K562 (cell line): ENCODE measurements around the gene ITSN1. TPM values are rescaled to one million over a fixed set of nuclear protein-coding genes. Genes with fewer than 3 reads are reported as not detected.

Experiments
- CEBPB ChIP-seq: fragments of 450-650 bp; IDR thresholded peaks from 2 replicates; pipeline ENCODE4 v1.6.1; 2016; ENCODE audit warnings: missing genetic modification characterization, missing compliant biosample characterization
- DACH1 ChIP-seq: fragments of 450-650 bp; IDR thresholded peaks from 2 replicates; pipeline ENCODE4 v1.6.1; 2018; ENCODE audit not compliant: partially characterized antibody
- ETS2 ChIP-seq: IDR thresholded peaks from 2 replicates; pipeline ENCODE4 v1.6.1; 2016; ENCODE audit warnings: borderline replicate concordance, missing genetic modification characterization, mild to moderate bottlenecking, moderate library complexity, missing compliant biosample characterization; ENCODE audit not compliant: poor library complexity, severe bottlenecking
- FOXM1 ChIP-seq, 2 experiments: fragments of 450-650 bp in 1 of 2; sonication (generic) in 1 of 2; formaldehyde crosslinking in 1 of 2; IDR thresholded peaks; 2 replicates each; pipeline versions ENCODE4 v1.6.1 to v1.9.0; 2017 to 2022; ENCODE audit warnings: low read depth in 2 of 2, mild to moderate bottlenecking in 2 of 2, missing genetic modification reagents in 1 of 2, moderate library complexity in 1 of 2
- GATAD2B ChIP-seq: fragments of 450-650 bp; IDR thresholded peaks from 2 replicates; pipeline ENCODE4 v1.6.1; 2017; ENCODE audit warnings: mild to moderate bottlenecking, borderline replicate concordance
- GTF2E2 ChIP-seq: fragments of 200-800 bp; sonication (Bioruptor generic); IDR thresholded peaks from 2 replicates; pipeline ENCODE4 v1.6.1; 2016; ENCODE audit warnings: missing genetic modification characterization, missing compliant biosample characterization
- MCM7 ChIP-seq, 2 experiments: fragments of 450-650 bp; IDR thresholded peaks; 2 replicates each; pipeline ENCODE4 v1.6.1; 2016 to 2018
- MTA3 ChIP-seq: fragments of 450-650 bp; formaldehyde crosslinking; IDR thresholded peaks from 2 replicates; pipeline ENCODE4 v1.6.1; 2017; ENCODE audit warnings: mild to moderate bottlenecking, borderline replicate concordance
- NELFE ChIP-seq: IDR thresholded peaks from 2 replicates; pipeline ENCODE4 v1.6.1; 2011; ENCODE audit warnings: mild to moderate bottlenecking; ENCODE audit not compliant: insufficient read depth, insufficient read length
- NR1H2 ChIP-seq: sonication (generic); formaldehyde crosslinking; IDR thresholded peaks from 2 replicates; pipeline ENCODE4 v1.4.0; 2020; ENCODE audit warnings: mild to moderate bottlenecking, missing genetic modification reagents
- NUFIP1 ChIP-seq: fragments of 450-650 bp; IDR thresholded peaks from 2 replicates; pipeline ENCODE4 v1.6.1; 2018; ENCODE audit not compliant: partially characterized antibody
- PCBP1 ChIP-seq: fragments of 200-400 bp; formaldehyde crosslinking; IDR thresholded peaks from 2 replicates; pipeline ENCODE4 v1.6.1; 2018; ENCODE audit warnings: mild to moderate bottlenecking, low read depth, low read length; ENCODE audit not compliant: poor library complexity, severe bottlenecking
- RAD51 ChIP-seq: fragments of 450-650 bp; IDR thresholded peaks from 2 replicates; pipeline ENCODE4 v1.7.1; 2016; ENCODE audit warnings: low read depth, mild to moderate bottlenecking, borderline replicate concordance
- STAT5B ChIP-seq: fragments of 250-450 bp; sonication (Bioruptor Pico); IDR thresholded peaks from 2 replicates; pipeline ENCODE4 v1.8.0; 2021; ENCODE audit warnings: mild to moderate bottlenecking, inconsistent platforms
- XRCC3 ChIP-seq: fragments of 450-650 bp; IDR thresholded peaks from 2 replicates; pipeline ENCODE4 v1.6.1; 2017; ENCODE audit warnings: mild to moderate bottlenecking, moderate library complexity
- ZBTB7A ChIP-seq: IDR thresholded peaks from 2 replicates; pipeline ENCODE4 v1.6.1; 2011; ENCODE audit warnings: low read depth, mild to moderate bottlenecking, low read length, moderate library complexity, borderline replicate concordance; ENCODE audit not compliant: control insufficient read depth
- ZC3H4 ChIP-seq: sonication (generic); formaldehyde crosslinking; IDR thresholded peaks from 2 replicates; pipeline ENCODE4 v1.9.0; 2021; ENCODE audit warnings: missing genetic modification reagents, borderline replicate concordance
- ZNF253 ChIP-seq: fragments of 250-450 bp; sonication (Bioruptor Pico); conservative IDR thresholded peaks from 2 replicates; pipeline ENCODE4 v1.6.1; 2021; ENCODE audit warnings: mild to moderate bottlenecking
- ZNF79 ChIP-seq: fragments of 250-450 bp; sonication (Bioruptor Pico); IDR thresholded peaks from 2 replicates; pipeline ENCODE4 v1.4.0; 2020; ENCODE audit warnings: low read depth, mild to moderate bottlenecking, moderate library complexity
- polyA plus RNA-seq, 8 experiments: library from polyadenylated mRNA; depleted of rRNA in 4 of 8; stranded (reverse) in 5 of 8; unstranded in 3 of 8; fragments of >200 nt; fragmentation: Nextera tagmentation in 2 of 8; fragmentation: Illumina TruSeq in 1 of 8; extraction: Ambion mirVana in 2 of 8; extraction: Trizol in 1 of 8; gene quantifications; 2 replicates each; pipeline versions ENCODE4 v1.2.1 to v1.2.3, GENCODE V29; 2011 to 2014; ENCODE audit warnings: inconsistent platforms in 1 of 8, missing spikeins in 1 of 8
- total RNA-seq, 7 experiments: library from RNA; depleted of rRNA in 6 of 7; stranded (reverse); fragments of >200 nt in 6 of 7; fragmentation: Illumina TruSeq in 2 of 7; extraction: Trizol in 2 of 7; gene quantifications; 2 replicates each; pipeline versions ENCODE4 v1.2.1 to v1.2.3, GENCODE V29; 2011 to 2021; ENCODE audit warnings: low replicate concordance in 1 of 7
- TF ChIP-seq, protein P1 (sequence below): fragments of 450-650 bp; IDR thresholded peaks from one replicate; pipeline ENCODE4 v1.6.1; 2018; ENCODE audit warnings: mild to moderate bottlenecking, moderate library complexity; ENCODE audit not compliant: partially characterized antibody
- TF ChIP-seq, protein P2 (sequence below): fragments of 450-650 bp; formaldehyde crosslinking; IDR thresholded peaks from 2 replicates; pipeline ENCODE4 v1.4.0; 2020; ENCODE audit warnings: mild to moderate bottlenecking, moderate library complexity
- TF ChIP-seq, protein P3 (sequence below): fragments of 250-450 bp; sonication (Bioruptor Pico); IDR thresholded peaks from 2 replicates; pipeline ENCODE4 v1.9.0; 2021; ENCODE audit warnings: mild to moderate bottlenecking, inconsistent platforms
- TF ChIP-seq, protein P4 (sequence below): fragments of 250-450 bp; sonication (Bioruptor Pico); IDR thresholded peaks from 2 replicates; pipeline ENCODE4 v1.5.0; 2020; ENCODE audit warnings: mild to moderate bottlenecking

Gene ITSN1
- total and polyA plus RNA-seq, 9 of the 15 experiments (the other 6 are each of a cell fraction or from before 2014, with no cell fraction given), result 1.1 to 12.6 (median 4.8) TPM

DNA sequence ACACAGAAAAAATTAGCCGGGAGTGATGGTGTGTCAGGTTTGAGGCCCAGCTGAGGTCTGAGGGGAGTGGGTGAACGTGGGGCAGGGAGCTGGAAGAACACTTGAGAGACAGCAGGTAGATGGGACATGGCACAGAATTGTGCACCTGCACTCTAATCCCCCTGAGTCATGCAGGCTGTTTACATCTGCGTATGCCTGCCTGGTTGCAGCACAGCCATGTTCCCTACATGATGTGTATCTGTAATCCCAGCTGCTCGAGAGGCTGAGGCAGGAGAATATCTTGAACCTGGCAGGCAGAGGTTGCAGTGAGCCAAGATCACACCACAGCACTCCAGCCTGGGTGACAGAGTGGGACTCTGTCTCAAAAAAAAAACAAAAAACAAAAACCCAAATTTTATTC lies 228.5 kb downstream of the ITSN1 start (continued):
- no peak for TF ChIP-seq MCM7 (IDR thresholded peaks at IDR 0.05)
- TF ChIP-seq NR1H2, result no peak
- TF ChIP-seq, protein P1, sequence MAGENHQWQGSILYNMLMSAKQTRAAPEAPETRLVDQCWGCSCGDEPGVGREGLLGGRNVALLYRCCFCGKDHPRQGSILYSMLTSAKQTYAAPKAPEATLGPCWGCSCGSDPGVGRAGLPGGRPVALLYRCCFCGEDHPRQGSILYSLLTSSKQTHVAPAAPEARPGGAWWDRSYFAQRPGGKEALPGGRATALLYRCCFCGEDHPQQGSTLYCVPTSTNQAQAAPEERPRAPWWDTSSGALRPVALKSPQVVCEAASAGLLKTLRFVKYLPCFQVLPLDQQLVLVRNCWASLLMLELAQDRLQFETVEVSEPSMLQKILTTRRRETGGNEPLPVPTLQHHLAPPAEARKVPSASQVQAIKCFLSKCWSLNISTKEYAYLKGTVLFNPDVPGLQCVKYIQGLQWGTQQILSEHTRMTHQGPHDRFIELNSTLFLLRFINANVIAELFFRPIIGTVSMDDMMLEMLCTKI, result no peak
- 0 out of 2 replicates have a peak, but pooled peaks have one; percentile 21 for TF ChIP-seq CEBPB (tag)
- no peak for TF ChIP-seq ZC3H4 (CRISPR knock-in tag)
- TF ChIP-seq MTA3, result no peak
- no peak for TF ChIP-seq XRCC3
- no peak for TF ChIP-seq ETS2 (tag)
- TF ChIP-seq ZNF253 (CRISPR knock-in tag), result no peak
- no peak for TF ChIP-seq STAT5B (CRISPR knock-in tag)
- no peak for TF ChIP-seq FOXM1 (IDR thresholded peaks at IDR 0.05; ENCODE audit: low read depth)
- no peak for TF ChIP-seq FOXM1 (CRISPR knock-in tag; IDR thresholded peaks at IDR 0.05; ENCODE audit: low read depth)
- no peak for TF ChIP-seq ZNF79 (CRISPR knock-in tag)
- TF ChIP-seq NELFE, result no peak
- no peak for TF ChIP-seq PCBP1
- no peak for TF ChIP-seq NUFIP1
- no peak for TF ChIP-seq ZBTB7A
- TF ChIP-seq, protein P2, sequence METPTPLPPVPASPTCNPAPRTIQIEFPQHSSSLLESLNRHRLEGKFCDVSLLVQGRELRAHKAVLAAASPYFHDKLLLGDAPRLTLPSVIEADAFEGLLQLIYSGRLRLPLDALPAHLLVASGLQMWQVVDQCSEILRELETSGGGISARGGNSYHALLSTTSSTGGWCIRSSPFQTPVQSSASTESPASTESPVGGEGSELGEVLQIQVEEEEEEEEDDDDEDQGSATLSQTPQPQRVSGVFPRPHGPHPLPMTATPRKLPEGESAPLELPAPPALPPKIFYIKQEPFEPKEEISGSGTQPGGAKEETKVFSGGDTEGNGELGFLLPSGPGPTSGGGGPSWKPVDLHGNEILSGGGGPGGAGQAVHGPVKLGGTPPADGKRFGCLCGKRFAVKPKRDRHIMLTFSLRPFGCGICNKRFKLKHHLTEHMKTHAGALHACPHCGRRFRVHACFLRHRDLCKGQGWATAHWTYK (CRISPR knock-in tag), result no peak
- no peak for TF ChIP-seq GTF2E2
- TF ChIP-seq, protein P3, sequence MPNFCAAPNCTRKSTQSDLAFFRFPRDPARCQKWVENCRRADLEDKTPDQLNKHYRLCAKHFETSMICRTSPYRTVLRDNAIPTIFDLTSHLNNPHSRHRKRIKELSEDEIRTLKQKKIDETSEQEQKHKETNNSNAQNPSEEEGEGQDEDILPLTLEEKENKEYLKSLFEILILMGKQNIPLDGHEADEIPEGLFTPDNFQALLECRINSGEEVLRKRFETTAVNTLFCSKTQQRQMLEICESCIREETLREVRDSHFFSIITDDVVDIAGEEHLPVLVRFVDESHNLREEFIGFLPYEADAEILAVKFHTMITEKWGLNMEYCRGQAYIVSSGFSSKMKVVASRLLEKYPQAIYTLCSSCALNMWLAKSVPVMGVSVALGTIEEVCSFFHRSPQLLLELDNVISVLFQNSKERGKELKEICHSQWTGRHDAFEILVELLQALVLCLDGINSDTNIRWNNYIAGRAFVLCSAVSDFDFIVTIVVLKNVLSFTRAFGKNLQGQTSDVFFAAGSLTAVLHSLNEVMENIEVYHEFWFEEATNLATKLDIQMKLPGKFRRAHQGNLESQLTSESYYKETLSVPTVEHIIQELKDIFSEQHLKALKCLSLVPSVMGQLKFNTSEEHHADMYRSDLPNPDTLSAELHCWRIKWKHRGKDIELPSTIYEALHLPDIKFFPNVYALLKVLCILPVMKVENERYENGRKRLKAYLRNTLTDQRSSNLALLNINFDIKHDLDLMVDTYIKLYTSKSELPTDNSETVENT (CRISPR knock-in tag), result no peak
- no peak for TF ChIP-seq DACH1
- TF ChIP-seq GATAD2B, result no peak
- TF ChIP-seq RAD51, result no peak
- TF ChIP-seq, protein P4, sequence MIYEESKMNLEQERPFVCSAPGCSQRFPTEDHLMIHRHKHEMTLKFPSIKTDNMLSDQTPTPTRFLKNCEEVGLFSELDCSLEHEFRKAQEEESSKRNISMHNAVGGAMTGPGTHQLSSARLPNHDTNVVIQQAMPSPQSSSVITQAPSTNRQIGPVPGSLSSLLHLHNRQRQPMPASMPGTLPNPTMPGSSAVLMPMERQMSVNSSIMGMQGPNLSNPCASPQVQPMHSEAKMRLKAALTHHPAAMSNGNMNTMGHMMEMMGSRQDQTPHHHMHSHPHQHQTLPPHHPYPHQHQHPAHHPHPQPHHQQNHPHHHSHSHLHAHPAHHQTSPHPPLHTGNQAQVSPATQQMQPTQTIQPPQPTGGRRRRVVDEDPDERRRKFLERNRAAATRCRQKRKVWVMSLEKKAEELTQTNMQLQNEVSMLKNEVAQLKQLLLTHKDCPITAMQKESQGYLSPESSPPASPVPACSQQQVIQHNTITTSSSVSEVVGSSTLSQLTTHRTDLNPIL (CRISPR knock-in tag), result no peak
